HG03159 (cell line): ENCODE measurements around the gene TMEM30B.

Experiments used
- ATAC-seq: cut with Tn5 transposase; IDR thresholded peaks from one replicate; pipeline ENCODE4 v1.9.1; 2021; ENCODE audit warnings: mild to moderate bottlenecking, moderate library complexity; ENCODE audit not compliant: unreplicated experiment

TMEM30B gene

GRCh38 chr14:61300209-61300608 lies 19.1 kb upstream of the TMEM30B start:
- ATAC-seq, result no peak

GRCh38 chr14:61298824-61299223 lies 17.7 kb upstream of the TMEM30B start:
- ATAC-seq, result no peak

GRCh38 chr14:61297581-61297980 lies 16.4 kb upstream of the TMEM30B start:
- no peak for ATAC-seq

- ATAC-seq, result peak; percentile 61
These were observed 15.8 kb upstream of the TMEM30B start for GRCh38 chr14:61296719-61297502.

GRCh38 chr14:61296151-61296550 lies 15.0 kb upstream of the TMEM30B start:
- ATAC-seq, result no peak

- ATAC-seq, result no peak
These were observed 9.6 kb upstream of the TMEM30B start for GRCh38 chr14:61290701-61291100.

GRCh38 chr14:61288720-61289119 lies 7.6 kb upstream of the TMEM30B start:
- ATAC-seq, result no peak

- ATAC-seq, result no peak
These were observed 7.1 kb upstream of the TMEM30B start for GRCh38 chr14:61288228-61288627.

GRCh38 chr14:61287196-61287595 lies 6.1 kb upstream of the TMEM30B start:
- no peak for ATAC-seq

- ATAC-seq, result no peak
These were observed 4.2 kb upstream of the TMEM30B start for GRCh38 chr14:61285364-61285763.

GRCh38 chr14:61284001-61284400 lies 2.9 kb upstream of the TMEM30B start:
- ATAC-seq, result no peak

- ATAC-seq, result no peak
These were observed 1.6 kb upstream of the TMEM30B start for GRCh38 chr14:61282746-61283145.

GRCh38 chr14:61281948-61282275 lies 774 bp upstream of the TMEM30B start:
- ATAC-seq, result no peak

- ATAC-seq, result no peak
These were observed 482 bp downstream of the TMEM30B start for GRCh38 chr14:61280526-61281185.

GRCh38 chr14:61280092-61280525 lies 1.0 kb downstream of the TMEM30B start:
- no peak for ATAC-seq

GRCh38 chr14:61279082-61279481 lies 2.1 kb downstream of the TMEM30B start:
- no peak for ATAC-seq

GRCh38 chr14:61277784-61278183 lies 3.4 kb downstream of the TMEM30B start:
- no peak for ATAC-seq

GRCh38 chr14:61277232-61277631 lies 3.9 kb downstream of the TMEM30B start:
- ATAC-seq, result no peak

- no peak for ATAC-seq
These were observed 9.6 kb downstream of the TMEM30B start for GRCh38 chr14:61271552-61271951.

- ATAC-seq, result no peak
These were observed 10.4 kb downstream of the TMEM30B start for GRCh38 chr14:61270714-61271113.

GRCh38 chr14:61269321-61270083 lies 11.6 kb downstream of the TMEM30B start:
- peak; percentile 92 for ATAC-seq

- ATAC-seq, result no peak
These were observed 12.3 kb downstream of the TMEM30B start for GRCh38 chr14:61268812-61269211.
